Endothelial cell of umbilical vein (primary cell): ENCODE data around the gene MAN2B2. TPM values are rescaled to one million over a fixed set of nuclear protein-coding genes. Genes with fewer than 3 reads are reported as not detected.

Experiments
- BruUV-seq: library from RNA; stranded (reverse); fragments of 400-500 nt; replicated peaks from 2 replicates; lab custom pipeline; 2021; lab: Mats Ljungman, UMichigan
- CTCF ChIA-PET: fragments of 300-600, 350-600 bp; sonication (Branson Sonifier 250); formaldehyde crosslinking; loops from one replicate; lab custom pipeline; 2021; ENCODE audit warnings: antibody characterized with exemption, inconsistent platforms; lab: Charles Lee
- POLR2A ChIA-PET: fragments of 300-600, 350-600 bp; sonication (Branson Sonifier 250); formaldehyde crosslinking; loops from one replicate; lab custom pipeline; 2021; ENCODE audit warnings: antibody characterized with exemption, inconsistent platforms; lab: Charles Lee
- DNase-seq: peaks from one replicate; pipeline ENCODE4 v3.0.0-alpha.2; 2011; ENCODE audit warnings: low read depth, low spot score
- FAIRE-seq: peaks from 2 replicates; lab custom pipeline; 2011; peaks lifted over from hg19 to GRCh38; lab: Jason Lieb, UNC
- H2AFZ ChIP-seq: 2 replicates; pipeline ENCODE4 v1.6.0; 2012; ENCODE audit warnings: low read depth, low read length, control low read depth, inconsistent platforms
- H3K27ac ChIP-seq: 2 replicates; pipeline ENCODE4 v1.5.1; 2011; ENCODE audit warnings: low read depth, mild to moderate bottlenecking, control low read depth, low read length, moderate library complexity; ENCODE audit not compliant: insufficient read depth
- H3K27me3 ChIP-seq, 2 experiments: 2 replicates each; pipeline versions ENCODE4 v1.6.0 to v1.6.1; 2011; ENCODE audit warnings: low read length in 2 of 2, mixed read lengths in 1 of 2; ENCODE audit not compliant: control insufficient read depth in 2 of 2, insufficient read depth in 2 of 2
- H3K36me3 ChIP-seq, 2 experiments: 2 replicates in 1 of 2; 3 replicates in 1 of 2; pipeline ENCODE4 v1.5.1; 2011; ENCODE audit warnings: low read length in 2 of 2, mild to moderate bottlenecking in 1 of 2, moderate library complexity in 1 of 2; ENCODE audit not compliant: control insufficient read depth in 2 of 2, insufficient read depth in 2 of 2; ENCODE audit errors: extremely low read depth in 1 of 2
- H3K4me1 ChIP-seq: 3 replicates; pipeline ENCODE4 v1.5.1; 2011; ENCODE audit warnings: mild to moderate bottlenecking, low read length; ENCODE audit not compliant: control insufficient read depth, insufficient read depth; ENCODE audit errors: extremely low read depth
- H3K4me2 ChIP-seq: 2 replicates; pipeline ENCODE4 v1.6.1; 2011; ENCODE audit warnings: low read length, control low read depth, mixed read lengths; ENCODE audit not compliant: insufficient read depth
- H3K4me3 ChIP-seq, 3 experiments: fragments of 200-600 bp in 1 of 3; sonication (generic), shearing (Covaris generic) in 1 of 3; replicated peaks in 1 of 3; 2 replicates each; pipeline ENCODE4 v1.5.1; 2011 to 2016; ENCODE audit warnings: control low read depth in 3 of 3, low read length in 3 of 3, mild to moderate bottlenecking in 2 of 3, inconsistent platforms in 1 of 3, low read depth in 1 of 3, moderate library complexity in 1 of 3; ENCODE audit not compliant: insufficient read depth in 1 of 3
- H3K79me2 ChIP-seq: 2 replicates; pipeline ENCODE4 v1.6.0; 2012; ENCODE audit warnings: low read length, inconsistent platforms; ENCODE audit not compliant: control insufficient read depth, insufficient read depth
- H3K9ac ChIP-seq: replicated peaks from 2 replicates; pipeline ENCODE3; 2011; ENCODE audit warnings: low read length, control low read depth; ENCODE audit not compliant: insufficient read depth; ENCODE audit errors: extremely low read depth
- H3K9me1 ChIP-seq: replicated peaks from 3 replicates; pipeline ENCODE4 v1.6.0; 2011; ENCODE audit warnings: mild to moderate bottlenecking, low read length; ENCODE audit not compliant: control insufficient read depth, insufficient read depth; ENCODE audit errors: extremely low read depth
- H3K9me3 ChIP-seq: replicated peaks from 2 replicates; pipeline ENCODE4 v1.5.1; 2012; ENCODE audit warnings: low read length, inconsistent platforms; ENCODE audit not compliant: control insufficient read depth, insufficient read depth
- H4K20me1 ChIP-seq: replicated peaks from 2 replicates; pipeline ENCODE3; 2011; ENCODE audit warnings: mild to moderate bottlenecking, low read length; ENCODE audit not compliant: control insufficient read depth, insufficient read depth; ENCODE audit errors: extremely low read depth
- CTCF ChIP-seq, 2 donors: IDR thresholded peaks; 1 replicate in 1 of 2; 2 replicates in 1 of 2; pipeline ENCODE4 v1.5.1; 2011; ENCODE audit warnings: low read length in 2 of 2, mild to moderate bottlenecking in 2 of 2, moderate library complexity in 2 of 2, control low read depth in 1 of 2, inconsistent platforms in 1 of 2, low read depth in 1 of 2; ENCODE audit not compliant: insufficient read depth in 1 of 2; ENCODE audit errors: extremely low read depth in 1 of 2
- EZH2 ChIP-seq: IDR thresholded peaks from 2 replicates; pipeline ENCODE4 v1.6.1; 2012; ENCODE audit warnings: borderline replicate concordance, low read depth, mild to moderate bottlenecking, moderate library complexity, low read length, inconsistent platforms; ENCODE audit not compliant: severe bottlenecking
- POLR2AphosphoS5 ChIP-seq: IDR thresholded peaks from 2 replicates; pipeline ENCODE4 v1.6.1; 2012; ENCODE audit warnings: low read depth, mild to moderate bottlenecking, control low read depth, low read length, moderate library complexity; ENCODE audit not compliant: insufficient read depth
- dilution Hi-C: fragments of 300-500 bp; cut with MboI; formaldehyde crosslinking; loops from one replicate; pipeline ENCODE4 v1.15.0; 2019; ENCODE audit warnings: low sequenced_read_pairs; ENCODE audit not compliant: extremely low pct_ligation_motif_present
- intact Hi-C: fragments of 100-400 bp; cut with micrococcal nuclease; formaldehyde crosslinking; loops from one replicate; pipeline ENCODE4 v1.10.0; 2022
- polyA plus RNA-seq, 4 experiments: library from polyadenylated mRNA; depleted of rRNA in 3 of 4; stranded (reverse) in 3 of 4; unstranded in 1 of 4; fragments of >200 nt; gene quantifications; 2 replicates each; pipeline versions ENCODE4 v1.2.1 to v1.2.3, GENCODE V29; 2011 to 2012; ENCODE audit warnings: missing spikeins in 1 of 4
- total RNA-seq: library from RNA; stranded (reverse); gene quantifications from 2 replicates; pipeline ENCODE4 v1.2.3, GENCODE V29; 2021

The MAN2B2 gene
- total and polyA plus RNA-seq, 2 donors (not counting 3 experiments of a cell fraction or from before 2014, with no cell fraction given), result 15.7 to 25.1 TPM

DNA sequence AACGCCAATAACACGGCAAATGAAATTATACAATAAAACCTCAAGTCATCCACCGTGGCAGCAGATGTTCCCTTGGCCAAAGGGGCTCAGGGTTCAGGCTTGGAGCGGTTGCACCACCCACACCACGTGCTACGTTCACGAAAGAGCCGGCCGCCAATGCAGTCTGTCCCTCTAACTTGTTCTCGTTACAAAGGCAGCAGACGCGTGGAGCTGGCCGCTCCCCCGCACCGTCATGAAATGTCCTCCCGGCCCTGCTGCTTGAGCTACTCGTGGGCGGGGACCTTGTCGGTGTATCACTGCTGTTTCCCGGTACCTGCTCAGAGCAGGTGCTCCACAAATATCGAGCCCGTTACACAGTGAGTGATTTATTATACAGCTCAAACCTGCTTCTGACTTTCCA lies 36.4 kb upstream of the MAN2B2 start:
- ChIA-PET POLR2A (no interaction called here), CTCF (interaction anchor here (1.1 kb wide), 1 partner anchor 8 kb away, joined by 3 read pairs; no protein-coding TSS in a partner anchor)
- Histone ChIP-seq H3K9me1 (no peaks in the 10 kb centered on the region), H2AFZ (no peak overlapping the region), H3K4me3 (no peak overlapping the region), H3K9ac (no peak overlapping the region), H3K36me3 (no peaks in the 10 kb centered on the region), H3K4me1 (no peaks in the 10 kb centered on the region), H3K27me3 (no peaks in the 10 kb centered on the region), H3K79me2 (no peaks in the 10 kb centered on the region), H4K20me1 (no peaks in the 10 kb centered on the region), H3K9me3 (no peaks in the 10 kb centered on the region), H3K4me2 (no peak overlapping the region), H3K27ac (no peak overlapping the region)
- dilution Hi-C loops (no loop called here), intact Hi-C loops (no loop called here)
- BruUV-seq, result no TSS peak
- FAIRE-seq (no peak), DNase-seq (no peak)
- TF ChIP-seq CTCF (IDR thresholded peaks at IDR 0.05; ENCODE audit: extremely low read depth in 1 of 2, insufficient read depth in 1 of 2, low read depth in 1 of 2, low read length in 2 of 2), result no peak

DNA sequence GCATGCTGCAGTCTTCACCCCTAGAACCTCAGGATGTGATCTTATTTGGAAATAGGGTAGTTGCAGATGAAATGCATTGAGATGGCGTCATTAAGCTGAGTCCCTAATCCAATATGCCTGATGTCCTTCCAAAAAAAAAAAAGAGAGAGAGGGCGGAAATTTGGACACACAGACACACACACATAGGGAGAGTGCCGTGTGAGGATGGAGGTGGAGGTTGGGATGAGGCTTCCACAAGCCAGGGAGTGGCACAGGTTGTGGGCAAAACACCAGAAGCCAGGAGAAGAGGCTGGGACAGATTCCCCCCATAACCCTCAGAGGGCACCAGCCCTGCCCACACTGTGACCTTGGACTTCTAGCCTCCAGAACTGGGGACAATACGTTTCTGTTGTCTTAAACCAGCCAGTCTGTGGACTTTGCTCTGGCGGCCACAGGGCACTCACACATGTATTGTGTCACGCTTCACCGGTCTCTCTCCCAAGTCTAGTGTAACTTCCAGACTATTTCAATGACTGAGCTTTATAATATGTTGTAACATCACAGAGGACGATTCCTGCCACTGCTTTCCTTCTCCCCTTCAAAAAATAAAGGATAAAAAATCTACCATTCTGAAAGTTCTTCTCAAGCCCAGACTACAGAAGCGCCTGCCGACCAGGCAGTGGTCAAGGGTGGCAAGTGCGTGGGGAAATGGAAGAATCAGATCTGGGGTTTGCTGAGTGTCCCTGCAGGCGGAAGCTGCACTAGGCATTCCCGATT lies 35.8 kb upstream of the MAN2B2 start:
- FAIRE-seq (no peak), DNase-seq (no peak)
- Histone ChIP-seq H3K79me2 (no peaks in the 10 kb centered on the region), H3K4me3 (no peak overlapping the region), H3K9me1 (no peaks in the 10 kb centered on the region), H3K9ac (no peak overlapping the region), H3K9me3 (no peaks in the 10 kb centered on the region), H3K4me2 (no peak overlapping the region), H3K36me3 (no peaks in the 10 kb centered on the region), H3K27ac (no peak overlapping the region), H3K27me3 (no peaks in the 10 kb centered on the region), H2AFZ (no peak overlapping the region), H3K4me1 (no peaks in the 10 kb centered on the region), H4K20me1 (no peaks in the 10 kb centered on the region)
- intact Hi-C loops, result no loop called here
- TF ChIP-seq EZH2 (no peak), CTCF (IDR thresholded peaks at IDR 0.05; ENCODE audit: extremely low read depth in 1 of 2, insufficient read depth in 1 of 2, low read depth in 1 of 2, low read length in 2 of 2) (no peak), POLR2AphosphoS5 (no peak)
- ChIA-PET CTCF (no interaction called here), POLR2A (no interaction called here)
- dilution Hi-C loops, result no loop called here
- no TSS peak for BruUV-seq
